ENCODE results near the gene SLC15A3.

DNA sequence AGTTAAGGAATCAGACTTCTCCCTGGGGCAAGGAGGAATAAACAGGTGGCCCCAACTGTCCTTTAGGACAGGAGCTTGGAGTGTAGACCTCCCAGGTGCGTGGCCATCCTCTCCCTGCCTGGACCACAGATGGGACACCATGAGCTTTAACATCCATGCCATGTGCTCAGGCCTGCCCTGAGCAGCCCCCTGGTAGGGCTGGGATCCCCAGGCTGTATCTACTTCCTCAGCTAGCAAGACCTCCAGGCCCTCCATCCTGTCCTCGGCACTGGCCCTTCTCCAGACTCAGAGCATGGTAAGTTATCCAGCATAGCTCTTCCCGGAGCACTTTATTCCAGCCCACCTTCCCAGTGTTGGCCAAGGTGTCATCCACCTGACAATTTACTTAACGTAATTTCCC, 25.2 kb upstream of the SLC15A3 start:
- TF ChIP-seq, protein P1, sequence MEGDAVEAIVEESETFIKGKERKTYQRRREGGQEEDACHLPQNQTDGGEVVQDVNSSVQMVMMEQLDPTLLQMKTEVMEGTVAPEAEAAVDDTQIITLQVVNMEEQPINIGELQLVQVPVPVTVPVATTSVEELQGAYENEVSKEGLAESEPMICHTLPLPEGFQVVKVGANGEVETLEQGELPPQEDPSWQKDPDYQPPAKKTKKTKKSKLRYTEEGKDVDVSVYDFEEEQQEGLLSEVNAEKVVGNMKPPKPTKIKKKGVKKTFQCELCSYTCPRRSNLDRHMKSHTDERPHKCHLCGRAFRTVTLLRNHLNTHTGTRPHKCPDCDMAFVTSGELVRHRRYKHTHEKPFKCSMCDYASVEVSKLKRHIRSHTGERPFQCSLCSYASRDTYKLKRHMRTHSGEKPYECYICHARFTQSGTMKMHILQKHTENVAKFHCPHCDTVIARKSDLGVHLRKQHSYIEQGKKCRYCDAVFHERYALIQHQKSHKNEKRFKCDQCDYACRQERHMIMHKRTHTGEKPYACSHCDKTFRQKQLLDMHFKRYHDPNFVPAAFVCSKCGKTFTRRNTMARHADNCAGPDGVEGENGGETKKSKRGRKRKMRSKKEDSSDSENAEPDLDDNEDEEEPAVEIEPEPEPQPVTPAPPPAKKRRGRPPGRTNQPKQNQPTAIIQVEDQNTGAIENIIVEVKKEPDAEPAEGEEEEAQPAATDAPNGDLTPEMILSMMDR (conservative IDR thresholded peaks at IDR 0.05; ENCODE audit: low read length) = no peak
- no peak for TF ChIP-seq EZH2phosphoT487 (IDR thresholded peaks at IDR 0.05; ENCODE audit: borderline replicate concordance, low read depth, low read length)

Data from OCI-LY7 (cell line).